H54 (cell line): Measurements from ENCODE around the gene NUMBL.
A peak's percentile ranks its signal among the peaks of the same experiment; 100 is the strongest.

ENCODE experiments used
- DNase-seq: peaks from one replicate; pipeline ENCODE4 v3.0.0; 2011; ENCODE audit warnings: low spot score, mixed read lengths; ENCODE audit not compliant: insufficient read length
- FAIRE-seq: peaks from 3 replicates; lab custom pipeline; 2011; peaks lifted over from hg19 to GRCh38; lab: Jason Lieb, UNC
- POLR2A ChIP-seq: IDR thresholded peaks from 2 replicates; pipeline ENCODE4 v1.6.1; 2011; ENCODE audit warnings: low read depth, mild to moderate bottlenecking, low read length

Gene NUMBL

DNA sequence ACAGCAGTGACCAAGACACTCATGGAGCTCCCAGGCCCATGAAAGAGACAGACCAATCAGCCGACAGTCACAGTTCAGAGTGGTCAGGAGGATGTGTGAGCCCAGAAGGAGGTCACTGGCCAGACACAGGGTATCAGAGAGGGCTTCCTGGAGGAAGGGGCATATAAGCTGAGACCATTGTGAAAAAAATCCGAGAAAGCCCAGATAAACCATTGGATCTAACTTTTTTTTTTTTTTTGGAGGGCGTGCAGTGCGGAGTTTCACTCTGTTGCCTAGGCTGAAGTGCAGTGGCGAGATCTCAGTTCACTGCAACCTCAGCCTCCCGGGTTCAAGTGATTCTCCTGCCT is 30.7 kb upstream of the NUMBL start:
- no peak for TF ChIP-seq POLR2A
- DNase-seq (no peak), FAIRE-seq (no peak)

DNA sequence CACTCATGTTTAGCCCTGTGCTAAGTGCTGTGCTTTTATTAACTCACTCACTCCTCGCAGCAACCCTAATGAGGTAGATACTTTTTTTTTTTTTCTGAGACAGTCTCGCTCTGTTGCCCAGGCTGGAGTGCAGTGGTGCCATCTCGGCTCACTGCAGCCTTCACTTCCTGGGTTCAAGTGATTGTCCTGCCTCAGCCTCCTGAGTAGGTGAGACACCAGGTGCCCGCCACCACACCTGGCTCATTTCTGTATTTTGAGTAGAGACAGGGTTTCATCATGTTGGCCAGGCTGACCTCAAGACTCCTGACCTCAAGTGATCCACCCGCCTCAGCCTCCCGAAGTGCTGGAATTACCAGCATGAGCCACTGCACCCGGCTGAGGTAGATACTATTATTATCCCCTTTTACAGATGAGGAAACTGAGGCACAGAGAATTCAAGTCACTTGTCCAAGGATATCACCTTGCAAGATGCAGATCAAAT is 29.0 kb upstream of the NUMBL start:
- DNase-seq, result no peak
- no peak for FAIRE-seq
- TF ChIP-seq POLR2A, result no peak

DNA sequence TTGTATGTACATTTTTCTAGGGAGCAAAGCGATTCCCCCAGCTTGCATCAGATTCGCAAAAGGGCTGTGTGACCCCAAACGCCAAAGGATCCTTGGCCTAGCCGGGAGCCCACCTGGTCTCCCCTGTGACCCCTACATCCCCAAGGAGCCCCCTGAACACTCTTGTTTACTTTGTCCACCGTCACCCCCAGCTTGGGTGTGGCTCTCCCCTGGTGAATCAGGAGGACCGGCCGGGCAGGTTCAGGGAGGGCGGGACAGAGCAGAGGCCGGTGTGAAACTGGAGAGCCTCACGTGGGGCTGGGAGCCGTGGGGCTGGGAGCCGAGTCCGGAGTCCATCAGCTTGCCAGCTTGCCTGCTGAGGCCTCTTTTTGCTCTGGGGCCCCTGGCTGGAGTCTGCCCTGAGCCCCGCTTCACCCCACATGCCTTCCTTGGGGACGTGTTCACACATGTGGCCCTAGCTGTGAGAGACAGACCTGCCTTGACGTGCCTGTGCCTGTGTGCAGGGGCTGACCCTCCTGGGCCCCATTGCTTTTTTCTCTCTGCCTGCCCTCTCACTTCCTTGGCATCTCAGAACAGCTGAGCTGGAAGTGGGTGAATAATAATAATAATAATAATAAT is 28.4 kb upstream of the NUMBL start:
- TF ChIP-seq POLR2A, result no peak
- no peak for FAIRE-seq
- DNase-seq, result peak; percentile 74

DNA sequence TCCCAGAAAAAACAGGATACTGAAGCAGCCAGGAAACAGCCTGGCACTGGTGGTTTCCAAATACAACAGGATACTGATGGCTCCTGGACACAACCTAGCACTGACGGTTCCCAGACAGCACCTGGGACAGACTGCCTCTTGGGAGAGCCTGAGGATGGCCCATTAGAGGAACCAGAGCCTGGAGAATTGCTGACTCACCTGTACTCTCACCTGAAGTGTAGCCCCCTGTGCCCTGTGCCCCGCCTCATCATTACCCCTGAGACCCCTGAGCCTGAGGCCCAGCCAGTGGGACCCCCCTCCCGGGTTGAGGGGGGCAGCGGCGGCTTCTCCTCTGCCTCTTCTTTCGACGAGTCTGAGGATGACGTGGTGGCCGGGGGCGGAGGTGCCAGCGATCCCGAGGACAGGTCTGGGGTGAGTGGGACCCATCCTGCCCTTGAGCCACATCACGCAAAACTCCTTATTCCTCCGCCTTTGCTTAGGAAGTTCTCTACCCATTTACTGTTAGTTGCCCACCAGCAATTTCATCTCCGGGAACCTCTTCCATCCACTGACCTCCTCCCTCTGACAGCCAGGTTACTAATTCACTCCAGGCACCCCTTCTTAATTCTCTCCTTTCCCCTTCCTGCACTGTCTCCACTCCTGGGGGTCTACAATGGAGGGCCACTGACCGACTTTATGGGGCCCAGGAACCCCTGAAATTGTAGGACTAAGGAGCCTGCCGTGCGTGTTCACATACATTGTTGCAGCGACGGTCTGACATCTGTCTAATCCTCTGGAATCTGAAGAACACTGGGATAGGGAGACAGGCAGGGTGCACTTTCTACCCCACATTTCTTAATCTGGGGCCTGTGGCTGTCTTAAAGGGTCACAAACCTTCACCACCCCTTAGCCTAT is 27.7 kb upstream of the NUMBL start:
- TF ChIP-seq POLR2A, result no peak
- DNase-seq (no peak), FAIRE-seq (no peak)

DNA sequence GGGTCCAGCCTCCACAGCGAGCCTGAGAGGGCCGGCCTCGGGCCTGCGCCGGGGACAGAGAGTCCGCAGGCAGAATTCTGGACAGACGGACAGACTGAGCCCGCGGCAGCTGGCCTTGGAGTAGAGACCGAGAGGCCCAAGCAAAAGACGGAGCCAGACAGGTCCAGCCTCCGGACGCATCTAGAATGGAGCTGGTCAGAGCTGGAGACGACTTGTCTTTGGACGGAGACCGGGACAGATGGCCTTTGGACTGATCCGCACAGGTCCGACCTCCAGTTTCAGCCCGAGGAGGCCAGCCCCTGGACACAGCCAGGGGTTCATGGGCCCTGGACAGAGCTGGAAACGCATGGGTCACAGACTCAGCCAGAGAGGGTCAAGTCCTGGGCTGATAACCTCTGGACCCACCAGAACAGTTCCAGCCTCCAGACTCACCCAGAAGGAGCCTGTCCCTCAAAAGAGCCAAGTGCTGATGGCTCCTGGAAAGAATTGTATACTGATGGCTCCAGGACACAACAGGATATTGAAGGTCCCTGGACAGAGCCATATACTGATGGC is 27.0 kb upstream of the NUMBL start:
- DNase-seq (no peak), FAIRE-seq (no peak)
- no peak for TF ChIP-seq POLR2A

DNA sequence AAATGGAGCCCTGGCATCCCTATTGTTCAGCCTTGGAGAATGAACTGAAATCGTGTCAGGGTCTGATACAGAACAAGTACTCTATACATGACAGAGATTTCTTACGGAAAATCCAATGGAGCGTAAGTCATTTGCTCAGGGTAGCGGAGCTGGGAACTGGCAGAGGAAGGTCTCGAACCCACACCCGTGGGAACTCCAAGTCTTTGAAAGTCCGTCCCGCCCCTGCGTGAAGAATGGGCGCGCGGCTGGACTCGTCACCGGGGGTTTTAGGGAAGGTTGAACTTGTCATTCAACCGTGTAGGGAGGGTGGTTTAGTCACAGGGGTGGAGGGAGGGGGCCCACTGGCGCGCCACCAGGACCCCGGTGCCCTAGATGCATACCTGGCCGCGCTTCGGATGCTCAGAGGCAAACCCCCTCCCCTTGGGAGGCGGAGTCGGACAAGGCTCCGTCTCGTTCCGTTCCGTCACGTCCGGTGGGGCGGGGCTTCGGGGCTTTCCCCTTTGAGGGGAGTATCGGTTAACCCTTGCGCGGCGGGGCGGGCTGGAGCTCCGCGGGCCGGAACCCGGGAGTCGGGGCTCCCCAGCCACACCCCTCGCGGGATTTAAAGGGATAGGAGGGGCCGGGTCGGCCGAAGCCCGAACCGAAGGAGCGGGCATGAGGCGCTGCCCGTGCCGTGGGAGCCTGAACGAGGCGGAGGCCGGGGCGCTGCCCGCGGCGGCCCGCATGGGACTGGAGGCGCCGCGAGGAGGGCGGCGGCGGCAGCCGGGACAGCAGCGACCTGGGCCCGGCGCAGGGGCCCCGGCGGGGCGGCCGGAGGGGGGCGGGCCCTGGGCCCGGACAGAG is 26.3 kb upstream of the NUMBL start, which contains the start of the genes COQ8B and ITPKC:
COQ8B (minus strand) TSS at position 405 of the 843 bp plus-strand sequence. CDS start 2,254 bp downstream, outside the sequence.
ITPKC (plus strand) TSS at position 631 of the 843 bp plus-strand sequence; CDS start at position 655, 24 bp downstream.
- FAIRE-seq, result no peak
- peak; percentile 61 for TF ChIP-seq POLR2A
- DNase-seq, result peak; percentile 93

DNA sequence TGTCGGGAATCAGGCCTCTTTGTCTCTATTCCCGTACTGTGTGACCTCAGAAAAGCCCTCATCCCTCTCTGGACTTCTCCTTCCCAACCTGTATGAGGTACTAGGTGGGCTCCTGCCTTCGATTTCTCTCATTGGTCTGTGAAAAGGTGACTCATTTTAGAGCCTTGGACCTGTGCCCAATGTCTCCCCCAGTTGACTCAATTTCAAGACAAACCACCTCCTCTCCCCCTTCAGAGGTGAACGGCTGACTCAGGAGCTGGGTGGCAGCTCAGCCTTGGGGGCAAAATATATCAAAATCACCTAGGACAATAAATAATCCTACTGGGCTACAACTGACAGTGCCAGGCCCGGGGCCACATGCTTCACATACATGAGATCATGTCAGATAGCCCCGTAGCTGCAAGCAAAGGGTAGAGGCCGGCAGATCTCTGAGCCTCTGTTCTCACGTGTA is 25.6 kb upstream of the NUMBL start:
- TF ChIP-seq POLR2A, result peak; percentile 3; the same call in 1 of the 2 replicates
- DNase-seq, result peak; percentile 76
- no peak for FAIRE-seq

DNA sequence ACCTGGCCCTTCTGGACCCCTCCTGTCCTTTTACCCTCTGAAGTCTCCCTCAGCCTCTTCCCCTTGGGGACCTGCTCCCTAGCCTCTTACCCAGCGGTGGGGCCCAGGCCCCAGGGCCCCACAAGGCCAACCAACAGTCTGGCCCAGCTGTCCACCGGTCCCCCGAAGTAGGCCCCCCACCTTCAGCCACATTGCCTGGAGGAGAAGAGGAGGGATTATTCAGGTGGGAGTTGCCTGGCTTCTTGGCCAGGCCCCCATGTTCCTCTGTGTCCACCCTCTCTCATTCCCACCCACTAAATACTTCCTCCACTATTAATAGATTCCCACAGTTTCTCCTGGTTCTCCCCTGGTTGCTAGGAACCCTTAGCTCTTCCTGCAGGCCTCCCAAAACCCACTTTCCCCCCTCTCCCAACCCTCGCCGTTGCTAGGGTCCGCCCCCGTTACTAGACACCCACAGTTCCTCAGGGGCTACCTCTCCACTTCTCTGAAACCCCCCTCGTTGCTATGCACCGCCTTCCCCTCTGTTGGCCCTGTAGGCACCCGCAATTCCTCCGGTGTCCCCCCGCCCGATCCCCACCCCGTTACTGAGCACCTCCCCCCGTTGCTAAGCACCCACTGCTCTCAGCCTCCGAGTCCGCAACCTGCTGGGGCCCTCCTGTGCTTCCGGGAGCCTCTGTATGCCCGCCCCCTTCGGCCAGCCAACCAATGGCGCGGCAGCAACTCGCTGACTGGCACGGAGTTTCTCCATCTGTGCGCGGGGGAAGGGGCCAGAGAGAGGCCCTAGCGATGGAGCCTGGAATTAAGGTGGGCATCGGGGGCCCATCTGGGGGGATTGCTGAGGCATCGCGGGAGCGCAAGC is 24.2 kb upstream of the NUMBL start:
- FAIRE-seq, result no peak
- peak; percentile 96 for DNase-seq
- TF ChIP-seq POLR2A, result peak; percentile 23; the same call in 1 of the 2 replicates

DNA sequence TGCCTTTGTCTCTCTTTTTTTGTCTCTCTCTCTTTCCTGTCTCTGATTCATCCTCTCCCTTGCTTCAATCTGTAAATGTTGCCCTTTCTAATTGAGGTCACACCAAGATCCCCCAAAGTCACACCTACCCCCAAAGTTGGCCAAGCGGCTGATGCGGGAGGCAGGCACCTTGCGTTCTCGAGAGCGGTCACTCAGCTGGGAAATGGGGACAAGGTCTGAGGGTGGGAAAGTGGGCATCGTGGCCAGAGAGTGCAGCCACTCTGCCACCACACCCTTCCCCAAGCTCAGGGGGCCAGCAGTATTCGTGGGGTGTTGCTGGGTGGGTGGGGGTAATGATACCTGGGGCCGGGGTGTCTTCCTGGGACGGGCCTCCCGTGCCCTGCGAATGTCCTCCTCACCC is 23.5 kb upstream of the NUMBL start:
- DNase-seq (no peak), FAIRE-seq (no peak)
- no peak for TF ChIP-seq POLR2A

DNA sequence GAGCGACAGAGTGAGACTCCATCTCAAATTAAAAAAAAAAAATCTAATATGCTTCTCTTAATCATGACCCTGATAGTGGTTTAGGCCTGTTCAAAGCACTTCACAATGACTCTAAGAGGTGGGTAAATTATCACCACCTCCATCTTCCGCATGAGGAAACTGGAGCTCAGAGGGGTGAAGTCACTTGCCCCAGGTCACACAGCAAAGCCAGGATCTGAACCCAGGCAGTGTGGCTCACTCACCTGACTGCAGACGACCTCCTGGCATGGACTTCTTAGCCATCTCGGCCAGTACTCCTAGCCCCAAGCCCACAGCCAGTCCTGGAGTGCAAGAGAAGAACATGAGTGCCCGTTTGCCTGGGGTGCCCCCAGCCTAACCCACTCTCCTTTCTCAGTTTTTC is 19.4 kb upstream of the NUMBL start:
- no peak for TF ChIP-seq POLR2A
- FAIRE-seq, result no peak
- no peak for DNase-seq

DNA sequence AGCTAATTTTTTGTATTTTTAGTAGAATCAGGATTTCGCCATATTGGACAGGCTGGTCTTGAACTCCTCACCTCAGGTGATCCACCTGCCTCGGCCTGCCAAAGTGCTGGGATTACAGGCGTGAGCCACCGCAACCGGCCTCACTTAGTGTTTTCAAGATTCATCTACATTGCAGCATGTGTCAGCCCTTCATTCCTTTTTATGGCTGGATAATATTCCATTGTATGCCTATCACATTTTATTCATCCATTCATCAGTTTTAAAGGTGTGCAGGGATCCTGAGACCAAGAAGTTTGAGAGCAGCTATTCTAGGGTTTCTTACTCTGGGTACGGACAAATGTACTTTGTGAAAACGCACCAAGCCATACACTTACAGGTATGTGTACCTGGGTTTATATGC is 17.2 kb upstream of the NUMBL start:
- DNase-seq (no peak), FAIRE-seq (no peak)
- TF ChIP-seq POLR2A, result no peak

DNA sequence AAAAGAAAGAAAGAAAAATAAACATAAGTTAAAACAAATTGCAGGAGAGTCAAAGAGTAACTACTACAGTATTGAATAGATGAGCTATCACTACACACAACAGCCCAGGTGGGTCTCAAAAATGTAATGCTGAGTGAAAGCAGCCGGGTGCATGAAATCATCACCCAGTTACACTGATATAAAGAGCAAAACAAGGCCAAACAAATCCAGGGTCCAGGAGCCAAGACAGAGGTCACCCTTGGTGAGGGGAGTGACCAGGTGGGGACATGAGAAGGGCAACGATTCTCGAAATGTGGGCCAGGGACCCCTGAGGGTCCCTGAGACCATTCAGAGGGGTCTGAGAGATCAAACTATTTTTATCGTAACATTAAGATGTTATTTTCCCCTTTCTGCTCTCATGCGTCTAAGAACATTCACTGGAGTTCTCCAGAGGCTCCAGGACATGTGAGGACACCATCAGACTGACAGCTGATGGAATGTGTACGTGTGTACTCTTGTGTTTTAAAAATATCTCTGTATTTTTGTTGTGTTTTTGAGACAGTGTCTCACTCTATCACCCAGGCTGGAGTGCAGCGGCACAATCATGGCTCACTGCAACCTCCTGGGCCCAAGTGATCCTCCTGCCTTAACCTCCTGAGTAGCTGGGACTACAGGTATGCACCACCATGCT is 15.6 kb upstream of the NUMBL start:
- TF ChIP-seq POLR2A, result no peak
- FAIRE-seq (no peak), DNase-seq (no peak)
